ENCODE results near the gene MYO18B.

Gene MYO18B

GRCh38 chr22:25816522-25817059 lies 74.6 kb downstream of the MYO18B start:
- no peak for DNase-seq (ENCODE audit: extremely low spot score)
- ChIA-PET POLR2A (no interaction called here), CTCF (no interaction called here)
- no peak for TF ChIP-seq CTCF (IDR thresholded peaks at IDR 0.05; ENCODE audit: control extremely low read depth, extremely low read depth, low read depth, missing control alignments)

- POLR2A ChIA-PET: no interaction called here
- DNase-seq (ENCODE audit: extremely low spot score): no peak
- CTCF ChIA-PET: no interaction called here
- no peak for TF ChIP-seq CTCF (IDR thresholded peaks at IDR 0.05; ENCODE audit: control extremely low read depth, extremely low read depth, low read depth, missing control alignments)
Observed at GRCh38 chr22:25817092-25817943, 75.3 kb downstream of the MYO18B start.

- ChIA-PET POLR2A (no interaction called here), CTCF (no interaction called here)
- no peak for TF ChIP-seq CTCF (IDR thresholded peaks at IDR 0.05; ENCODE audit: control extremely low read depth, extremely low read depth, low read depth, missing control alignments)
- DNase-seq (ENCODE audit: extremely low spot score): no peak
Observed at GRCh38 chr22:25818541-25818940, 76.6 kb downstream of the MYO18B start.

- no peak for DNase-seq (ENCODE audit: extremely low spot score)
- CTCF ChIA-PET: no interaction called here
- POLR2A ChIA-PET: no interaction called here
- TF ChIP-seq CTCF (IDR thresholded peaks at IDR 0.05; ENCODE audit: control extremely low read depth, extremely low read depth, low read depth, missing control alignments): no peak
Observed at GRCh38 chr22:25822344-25822743, 80.4 kb downstream of the MYO18B start.

- ChIA-PET CTCF (no interaction called here), POLR2A (no interaction called here)
- no peak for DNase-seq (ENCODE audit: extremely low spot score)
- TF ChIP-seq CTCF (IDR thresholded peaks at IDR 0.05; ENCODE audit: control extremely low read depth, extremely low read depth, low read depth, missing control alignments): no peak
Observed at GRCh38 chr22:25823276-25823675, 81.3 kb downstream of the MYO18B start.

- no peak for TF ChIP-seq CTCF (IDR thresholded peaks at IDR 0.05; ENCODE audit: control extremely low read depth, extremely low read depth, low read depth, missing control alignments)
- ChIA-PET POLR2A (no interaction called here), CTCF (no interaction called here)
- DNase-seq (ENCODE audit: extremely low spot score): no peak
Observed at GRCh38 chr22:25824828-25825423, 82.9 kb downstream of the MYO18B start.
